GM21447 (cell line): Measurements from ENCODE around the gene PER1.

Experiments
- ATAC-seq: cut with Tn5 transposase; IDR thresholded peaks from one replicate; pipeline ENCODE4 v1.9.1; 2021; ENCODE audit not compliant: unreplicated experiment

PER1 gene

GRCh38 chr17:8103549-8103948, 48.7 kb downstream of the PER1 start:
- no peak for ATAC-seq

- no peak for ATAC-seq
These were observed 50.5 kb downstream of the PER1 start for GRCh38 chr17:8101721-8102120.

- no peak for ATAC-seq
These were observed 51.4 kb downstream of the PER1 start for GRCh38 chr17:8100763-8101162.

GRCh38 chr17:8100111-8100510, 52.1 kb downstream of the PER1 start:
- ATAC-seq, result no peak

- no peak for ATAC-seq
These were observed 55.7 kb downstream of the PER1 start for GRCh38 chr17:8096541-8096940.

- ATAC-seq, result no peak
These were observed 56.8 kb downstream of the PER1 start for GRCh38 chr17:8095361-8095760.

- ATAC-seq, result peak; percentile 61
These were observed 61.0 kb downstream of the PER1 start for GRCh38 chr17:8091033-8091687.
